NCI-H1417 (cell line): ENCODE data around the gene STIMATE.
A peak's percentile ranks its signal among the peaks of the same experiment; 100 is the strongest.

Experiments used
- DNase-seq, 3 experiments: peaks; one replicate each; lab custom pipeline; 2025; lab: John Stamatoyannopoulos, UW

Gene STIMATE

DNA sequence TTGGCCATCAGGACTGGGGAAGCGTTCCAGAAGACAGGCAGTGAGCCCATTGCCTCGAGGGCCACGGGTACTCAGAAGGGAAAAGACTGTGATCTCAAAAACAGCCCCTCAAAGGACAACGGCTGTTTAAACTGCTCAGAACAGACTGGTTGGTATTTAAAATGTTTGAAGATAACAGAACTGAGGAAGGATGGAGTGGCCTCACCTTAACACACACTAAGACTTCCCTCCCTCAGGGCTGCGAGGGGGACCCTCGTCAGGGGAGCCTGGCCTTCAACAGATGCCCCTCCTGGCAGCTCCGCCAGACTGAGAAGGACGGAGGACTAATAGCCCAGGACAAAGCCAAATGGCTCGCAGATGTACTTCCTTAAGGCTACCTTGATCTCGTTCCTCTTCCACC is 2.6 kb downstream of the STIMATE start:
- no peak for DNase-seq

DNA sequence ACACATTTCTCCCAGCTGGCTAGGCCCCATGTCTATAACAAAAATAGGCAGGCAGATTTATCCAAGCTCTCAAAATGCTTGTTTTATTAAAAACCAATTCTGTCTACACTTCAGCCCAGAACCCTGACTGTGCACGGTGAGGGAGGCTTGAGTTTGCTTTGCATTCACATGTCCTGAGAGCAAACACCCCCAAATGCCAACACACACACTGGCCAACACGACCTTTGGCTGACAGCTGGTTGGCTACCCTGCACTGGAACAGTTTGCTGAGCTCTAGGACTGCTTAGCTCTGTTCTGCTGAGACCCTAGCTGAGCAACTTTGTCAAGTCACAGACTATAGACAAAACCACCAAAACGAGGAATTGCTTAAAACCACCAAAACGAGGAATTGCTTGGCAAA is 3.6 kb downstream of the STIMATE start:
- DNase-seq, result no peak

DNA sequence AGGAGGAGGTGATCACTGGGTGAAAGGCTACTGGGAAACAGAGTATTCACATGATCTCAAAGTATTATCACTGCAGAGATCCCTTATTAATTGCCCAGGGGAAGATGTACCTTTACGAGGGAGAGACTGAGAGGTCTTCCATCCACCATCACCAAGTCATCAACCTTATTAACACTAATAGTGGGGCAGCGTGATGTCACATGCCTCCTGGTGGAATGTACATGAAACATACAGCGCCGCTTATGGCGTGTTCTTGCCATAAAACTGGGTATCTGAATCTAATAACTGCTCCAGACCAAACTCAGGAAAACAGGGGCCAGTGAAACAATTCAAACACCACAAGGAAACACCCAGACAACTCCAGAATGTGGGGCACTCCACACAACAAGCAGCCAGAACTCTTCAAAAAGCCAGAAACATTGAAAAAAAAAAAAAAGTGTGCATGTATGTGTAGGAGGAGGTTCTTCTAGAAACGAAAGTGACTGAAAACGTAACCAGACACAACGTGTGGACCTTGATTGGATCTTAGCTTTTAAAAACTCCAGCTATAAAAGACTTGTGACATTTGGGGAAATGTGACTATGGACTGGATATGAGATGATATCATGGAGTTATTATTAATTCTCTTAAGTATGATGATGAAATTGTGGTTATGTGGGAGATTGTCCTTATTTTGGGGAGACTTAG is 4.6 kb downstream of the STIMATE start:
- no peak for DNase-seq

DNA sequence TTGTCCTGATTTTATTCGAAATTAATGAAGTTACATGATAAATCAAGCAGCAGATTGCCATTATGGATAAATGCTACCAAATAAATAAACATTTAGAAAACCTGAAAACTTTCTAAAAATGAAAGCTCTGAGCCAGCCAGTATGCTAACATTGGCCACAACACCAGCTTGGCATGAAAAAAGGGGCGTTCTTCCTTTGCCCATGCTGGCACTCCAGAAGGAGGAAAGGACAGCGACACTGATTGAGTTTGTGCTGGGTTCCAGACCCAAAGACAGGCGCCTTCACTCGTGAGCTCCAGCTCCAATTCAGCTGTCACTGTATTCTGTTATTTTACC is 5.1 kb downstream of the STIMATE start:
- DNase-seq, result no peak

DNA sequence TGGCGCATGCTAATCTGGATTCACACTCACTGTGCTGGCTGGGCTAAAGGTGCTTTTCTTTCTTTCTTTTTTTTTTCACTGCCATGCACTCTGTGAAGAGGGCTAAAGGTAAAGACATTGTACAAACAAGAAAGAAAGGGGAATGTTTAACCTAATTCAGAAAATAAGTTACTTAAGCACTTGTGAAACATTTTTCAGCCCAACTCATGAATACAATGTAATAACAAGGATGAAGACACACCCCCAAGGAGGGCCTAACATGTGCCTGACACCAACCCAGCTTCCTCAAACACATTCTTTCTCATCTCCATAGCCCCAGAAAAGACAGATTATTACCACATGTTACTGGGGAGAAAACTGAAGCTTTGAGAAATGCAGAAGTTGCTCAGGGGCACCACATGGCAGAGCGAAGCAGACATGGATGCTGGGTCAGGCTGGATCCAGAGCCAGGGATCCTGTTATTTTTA is 5.7 kb downstream of the STIMATE start:
- DNase-seq, result no peak

DNA sequence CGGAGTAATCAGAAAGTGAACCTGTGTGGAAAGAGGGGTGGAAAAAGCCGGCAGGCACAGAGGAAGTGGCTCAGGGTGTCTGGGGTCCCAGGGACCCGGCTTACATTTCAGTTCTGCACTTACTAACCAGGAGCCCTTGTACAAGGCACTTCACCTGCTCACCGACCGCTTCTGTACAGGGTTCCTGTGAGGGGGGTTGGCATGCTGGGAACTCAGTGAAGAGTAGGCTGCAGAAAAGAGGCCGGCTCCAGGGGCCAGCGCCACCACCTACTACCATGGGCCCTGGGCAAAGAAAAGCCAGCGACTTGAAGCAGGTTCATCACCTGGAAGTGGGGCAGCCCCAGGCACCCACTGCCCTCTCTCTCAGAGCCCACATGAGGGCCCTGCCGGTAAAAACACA is 6.2 kb downstream of the STIMATE start:
- DNase-seq, result no peak

DNA sequence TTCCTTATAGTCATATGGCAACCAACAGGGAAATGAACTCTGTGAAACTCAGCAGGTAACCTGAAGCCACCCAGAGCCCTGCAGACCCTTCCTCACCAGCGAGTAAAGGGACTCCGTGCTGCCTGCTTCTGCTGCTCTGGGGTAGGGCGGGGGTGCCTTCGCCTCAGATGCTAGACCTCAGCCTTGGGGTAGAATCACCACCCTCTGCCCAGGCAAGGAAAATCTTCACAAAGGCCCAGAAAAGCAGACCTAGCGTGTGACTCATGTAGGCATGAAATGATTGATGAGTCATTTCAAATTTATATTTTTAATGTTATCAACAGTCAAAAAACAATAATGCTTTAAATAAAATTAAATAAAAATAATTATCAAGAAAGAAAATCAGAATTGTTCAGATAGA is 6.6 kb downstream of the STIMATE start:
- DNase-seq, result no peak

DNA sequence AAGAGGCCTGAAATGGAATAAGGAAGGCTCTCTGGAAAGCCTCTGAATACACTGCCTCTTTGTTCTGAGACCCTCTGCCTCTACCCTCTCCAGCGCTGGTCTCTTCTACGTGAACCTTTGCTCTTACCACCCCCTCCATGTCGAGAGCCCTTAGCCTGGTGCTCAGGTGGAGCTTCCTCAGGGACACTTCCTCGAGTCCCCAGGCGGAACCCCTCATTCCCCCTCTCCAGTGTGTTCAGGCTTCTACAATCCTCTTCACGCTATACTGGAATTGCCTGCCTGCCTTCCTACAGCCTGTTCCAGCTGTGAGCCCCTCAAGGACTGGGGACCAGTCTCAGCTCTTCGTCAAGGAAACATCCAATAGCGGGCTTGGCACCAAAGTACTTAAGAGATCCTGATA is 7.4 kb downstream of the STIMATE start:
- no peak for DNase-seq

DNA sequence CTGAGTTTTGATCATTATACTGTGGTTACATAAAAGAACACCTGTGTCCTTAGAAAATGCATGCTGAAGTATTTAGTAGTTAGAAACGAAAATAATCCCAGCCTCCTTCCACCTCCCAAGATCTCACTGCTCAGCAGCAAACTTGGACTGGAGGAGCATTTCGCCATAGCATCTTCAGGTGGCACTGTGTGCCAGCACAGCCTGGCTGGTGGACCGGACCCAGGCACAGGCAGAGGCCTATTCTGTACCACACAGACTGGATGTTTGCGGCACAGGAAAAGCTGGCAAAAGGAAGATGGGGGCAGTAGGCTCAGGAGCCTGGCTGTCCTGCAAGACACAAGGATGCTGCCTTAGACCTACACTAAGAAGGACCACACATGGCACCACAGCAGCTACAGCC is 10.2 kb downstream of the STIMATE start:
- DNase-seq, result no peak

DNA sequence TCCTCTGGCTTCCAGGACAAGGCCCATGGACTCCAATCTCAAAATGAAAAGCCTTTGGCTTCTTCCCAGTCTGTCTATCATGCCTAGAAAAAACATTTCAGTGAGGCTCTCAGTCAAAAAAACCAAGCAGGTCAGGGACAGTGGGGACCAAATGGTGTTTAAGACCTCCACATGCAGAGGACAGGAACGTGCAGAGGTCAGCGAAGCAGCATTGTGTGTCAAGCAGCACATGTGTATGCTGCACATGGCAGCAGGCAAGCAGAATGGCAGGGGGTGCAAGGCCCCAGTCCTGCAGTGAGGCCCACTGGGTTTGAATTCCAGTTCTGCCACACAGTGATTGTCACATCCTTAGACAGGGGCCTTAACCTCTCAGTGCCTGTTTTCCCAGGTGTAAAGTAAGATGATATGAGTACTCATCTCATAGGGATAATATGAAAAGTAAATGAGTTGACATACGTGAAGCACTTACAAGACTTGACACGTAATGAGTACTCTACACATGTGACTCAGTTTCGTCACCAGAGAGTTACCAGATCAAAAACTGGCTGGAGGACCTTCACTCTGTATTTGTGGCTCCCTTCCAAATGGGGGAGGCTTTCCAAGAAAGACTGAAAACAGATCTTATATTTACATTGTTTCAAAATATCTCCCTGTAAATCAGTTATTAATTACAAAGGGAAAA is 11.2 kb downstream of the STIMATE start:
- DNase-seq, result no peak

DNA sequence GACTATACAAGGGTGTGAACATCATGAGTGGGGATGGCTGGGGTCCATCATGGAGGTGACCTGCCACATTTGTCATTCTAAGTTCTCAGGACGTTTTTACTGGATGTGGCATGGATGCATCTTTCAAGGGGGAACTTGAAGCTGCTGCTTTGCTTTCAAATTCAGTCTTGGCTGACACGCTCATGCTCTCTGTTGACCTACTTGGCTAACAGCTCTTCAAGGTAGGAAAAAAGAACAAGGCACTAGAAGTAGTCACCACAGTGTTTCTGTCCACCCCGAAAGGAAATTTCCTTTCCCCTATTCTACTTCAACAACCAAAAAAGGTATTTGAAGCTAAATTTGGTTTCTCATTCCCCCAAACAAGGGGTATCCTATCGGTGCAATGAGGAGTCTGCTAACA is 15.0 kb downstream of the STIMATE start:
- no peak for DNase-seq

DNA sequence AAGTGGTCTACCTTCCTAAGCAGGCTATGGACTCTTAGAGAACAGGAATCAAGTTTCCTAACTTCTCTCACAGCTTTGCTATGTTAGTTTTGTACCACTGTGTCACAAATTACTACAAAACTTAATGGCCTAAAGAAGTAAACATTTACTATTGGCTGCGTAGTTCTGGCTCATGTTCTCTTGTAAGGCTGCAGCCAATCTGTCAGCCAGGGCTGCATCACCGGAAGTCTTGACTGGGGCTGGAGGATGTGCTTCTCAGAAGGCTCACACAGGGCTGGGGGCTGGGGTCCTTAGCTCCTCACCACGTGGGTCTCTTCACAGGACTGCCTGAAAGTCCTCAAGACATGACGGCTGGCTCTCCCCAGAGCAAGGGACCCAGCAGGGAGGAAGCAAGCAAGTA is 15.5 kb downstream of the STIMATE start:
- no peak for DNase-seq

DNA sequence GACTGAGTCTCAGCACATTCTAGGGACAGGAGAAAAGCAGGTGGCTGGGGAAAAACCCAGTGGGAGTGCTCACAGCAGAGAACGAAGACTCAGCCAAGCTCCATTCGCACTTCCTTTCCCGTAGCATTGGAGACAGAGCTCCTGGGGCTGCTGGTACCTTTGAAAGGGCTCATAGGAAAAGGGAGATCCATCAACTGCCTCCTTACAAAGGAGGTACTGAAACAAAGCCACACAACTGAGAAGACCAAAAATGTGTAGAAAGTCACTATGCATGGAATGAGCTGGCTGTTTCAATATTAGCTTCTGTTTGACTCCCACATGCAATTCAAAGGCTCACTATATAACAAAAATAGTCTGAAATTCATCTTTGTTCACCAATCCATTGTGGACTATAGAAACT is 16.9 kb downstream of the STIMATE start:
- DNase-seq, result peak in 1 of 3 experiments; percentile 5

DNA sequence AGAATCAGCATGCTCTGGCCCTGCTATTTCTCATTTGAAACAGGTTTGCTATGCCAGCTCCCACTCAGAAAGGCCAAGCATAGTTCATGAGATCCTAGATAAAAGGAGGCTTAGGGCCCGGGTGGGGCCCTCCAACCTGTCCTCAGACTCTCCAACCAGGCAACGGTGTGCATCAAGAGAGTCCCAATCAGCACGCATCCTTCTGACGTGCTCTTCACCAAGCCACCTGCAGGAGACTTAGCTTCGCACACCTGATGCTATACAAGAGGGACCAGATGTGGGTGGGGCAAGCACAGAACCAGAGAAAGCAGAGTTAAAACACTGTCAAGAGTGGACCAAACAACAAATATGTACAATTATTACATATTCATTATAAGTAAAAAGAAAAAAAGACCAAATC is 17.3 kb downstream of the STIMATE start:
- DNase-seq, result peak in 1 of 3 experiments; percentile 5

DNA sequence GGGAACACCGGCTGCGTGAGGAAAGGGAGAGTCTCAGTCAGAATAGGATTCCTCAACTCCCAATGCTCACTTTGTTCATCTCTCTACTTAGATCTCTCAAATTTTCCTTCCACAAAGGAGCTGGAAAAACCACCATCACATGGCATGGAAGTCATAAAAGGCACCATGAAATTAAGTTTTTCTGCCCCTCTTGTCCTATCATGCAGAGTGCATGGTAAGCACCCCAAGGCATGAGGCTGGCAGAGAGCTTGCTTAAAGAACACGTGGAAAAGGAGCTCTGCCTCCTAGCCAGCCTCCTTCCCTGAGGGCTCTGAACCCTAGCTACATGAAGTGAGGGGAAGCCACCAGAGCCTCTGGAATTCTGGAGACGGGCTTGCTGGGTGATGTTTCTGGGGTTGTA is 17.8 kb downstream of the STIMATE start:
- no peak for DNase-seq

DNA sequence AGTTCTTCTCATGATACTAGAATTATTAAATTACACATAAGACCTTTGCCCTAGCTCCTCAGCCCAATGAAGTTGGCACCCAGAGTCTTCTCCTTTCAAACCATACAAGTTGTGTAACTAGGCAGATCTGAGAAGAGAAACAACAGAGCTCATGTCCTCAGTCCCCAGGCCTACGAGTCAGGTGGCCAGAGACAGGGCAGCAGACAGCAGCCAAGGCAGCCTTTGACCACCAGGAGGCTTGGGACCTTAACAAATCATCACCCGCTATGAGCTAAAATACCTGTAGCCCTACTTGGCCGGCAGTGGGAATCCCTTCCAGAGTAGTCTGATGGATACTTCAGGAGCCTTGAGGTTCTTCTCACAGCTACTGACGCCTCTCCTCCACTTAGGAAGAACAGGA is 18.3 kb downstream of the STIMATE start:
- DNase-seq, result no peak

DNA sequence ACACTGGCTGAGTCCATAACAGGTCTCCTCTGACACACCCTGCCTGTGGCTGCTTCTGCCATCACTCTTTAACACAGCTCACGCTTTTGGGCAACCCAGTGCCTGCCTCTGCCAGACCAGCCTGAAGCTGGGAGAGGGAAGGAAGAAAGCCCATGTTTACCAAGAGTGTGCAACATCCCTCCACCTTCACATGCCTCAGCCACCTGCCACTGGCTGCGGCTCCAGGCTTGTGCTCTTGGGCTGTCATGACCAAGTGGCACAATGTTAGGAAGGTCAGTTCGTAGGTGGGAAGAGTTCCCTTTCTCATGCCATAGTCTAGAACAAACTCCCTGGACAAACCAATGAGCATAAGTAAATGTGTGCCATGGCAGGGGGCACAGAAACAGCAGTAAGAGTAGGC is 20.3 kb downstream of the STIMATE start:
- DNase-seq, result no peak

DNA sequence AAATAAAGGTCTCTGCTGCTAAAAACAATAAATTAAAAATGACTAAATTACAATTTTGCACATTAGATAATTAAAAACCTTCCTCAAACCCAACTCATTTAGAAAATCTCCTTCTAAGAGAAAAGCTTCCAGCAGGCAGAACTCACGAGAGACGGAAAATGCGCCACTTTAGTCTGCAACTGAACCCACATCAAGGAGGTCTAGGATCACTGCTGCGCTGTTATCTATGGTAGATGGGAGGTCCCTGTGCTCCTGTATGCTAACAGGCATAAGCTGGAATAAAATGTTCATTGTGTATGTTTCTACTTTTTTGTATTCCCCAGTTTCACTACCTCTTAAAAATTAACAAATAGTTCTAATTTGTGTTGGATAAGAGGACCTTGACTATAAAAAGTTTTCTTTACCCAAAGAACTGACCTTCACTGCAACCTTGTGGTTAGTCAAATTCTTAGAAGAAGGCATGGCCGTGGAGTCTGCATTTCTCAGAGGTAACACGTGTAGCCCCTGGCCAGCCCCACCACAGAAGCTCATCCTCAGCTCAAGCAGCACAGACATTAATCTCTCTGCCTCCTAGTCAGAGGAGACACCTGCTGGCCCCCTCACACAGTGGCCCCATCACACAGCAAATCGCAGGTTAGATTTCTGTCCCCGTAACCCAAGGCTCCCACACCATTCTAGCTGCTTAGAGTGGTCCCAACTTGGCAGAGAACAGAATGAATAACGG is 22.3 kb downstream of the STIMATE start:
- DNase-seq, result no peak

DNA sequence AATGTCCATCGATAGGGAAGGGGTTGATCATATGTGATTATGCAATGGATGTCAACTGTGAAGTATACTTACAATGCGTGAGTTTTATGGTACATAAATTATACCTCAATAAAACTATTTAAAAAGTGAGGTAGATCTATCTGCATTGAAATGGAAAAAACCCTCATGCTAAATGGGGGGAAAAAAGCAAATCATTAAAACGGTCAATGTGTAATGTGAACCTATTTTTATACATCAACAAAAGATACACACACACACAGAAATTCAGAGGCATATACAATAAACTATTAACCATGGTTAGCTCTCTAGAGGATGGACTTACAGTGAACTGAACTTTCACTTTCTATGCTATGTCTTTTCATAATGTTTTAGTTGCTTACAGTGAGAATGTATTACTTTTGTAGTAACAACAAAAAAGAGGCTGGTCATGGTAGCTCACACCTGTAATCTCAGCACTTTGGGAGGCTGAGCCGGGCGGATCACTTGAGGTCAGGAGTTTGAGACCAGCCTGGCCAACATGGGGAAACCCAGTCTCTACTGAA is 23.1 kb downstream of the STIMATE start:
- no peak for DNase-seq

DNA sequence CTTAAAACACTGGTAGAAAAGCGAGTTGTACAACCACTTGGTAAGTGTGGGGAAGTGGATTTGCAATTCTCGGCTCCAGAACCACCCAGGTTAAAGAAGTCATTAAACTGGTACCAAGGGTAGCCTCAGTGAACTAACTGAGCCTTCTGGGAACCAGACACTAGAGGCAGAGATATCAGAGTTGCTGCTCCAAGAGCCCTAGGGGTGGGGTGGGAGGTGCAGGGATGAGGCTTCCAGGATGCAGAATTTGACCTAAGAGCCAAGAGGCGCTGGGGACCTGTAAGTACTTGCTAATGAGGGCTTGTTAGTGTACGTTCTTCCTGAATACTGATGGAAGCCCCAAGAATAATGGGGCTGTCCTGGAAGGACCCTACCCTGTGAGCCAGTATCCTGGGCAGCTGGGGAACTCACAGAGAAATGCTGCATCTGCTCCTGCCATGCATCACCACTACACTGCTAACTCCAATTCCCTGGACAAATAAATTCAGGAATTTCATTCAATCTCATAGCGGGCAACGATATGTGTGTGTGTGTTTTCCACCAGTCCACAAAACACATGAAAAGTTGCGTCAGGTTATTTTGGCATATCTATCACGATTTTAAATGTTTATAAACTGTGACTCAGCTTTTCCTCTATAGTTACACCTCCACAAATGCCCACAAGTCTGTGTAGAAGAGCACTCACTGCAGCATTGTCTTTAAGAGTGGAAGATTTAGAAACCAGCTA is 23.8 kb downstream of the STIMATE start:
- DNase-seq, result no peak

DNA sequence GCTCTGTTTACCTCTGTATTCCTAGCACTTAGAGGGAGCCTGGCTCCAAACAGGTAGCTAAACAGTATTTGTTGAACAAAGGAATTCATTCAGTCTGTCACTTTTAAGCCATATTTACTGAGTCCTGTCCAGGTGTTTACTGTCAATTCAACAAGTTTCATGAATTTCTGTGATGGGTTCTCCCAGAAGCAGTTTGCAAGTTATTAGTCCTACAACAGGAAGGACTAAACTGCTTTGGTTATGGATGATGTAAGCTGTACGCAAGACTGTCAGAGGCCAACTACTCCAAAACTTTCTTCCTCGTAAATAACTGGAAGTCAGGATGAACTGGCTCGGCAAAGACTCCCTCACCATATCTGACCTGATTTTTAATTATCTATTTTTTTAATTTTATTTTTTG is 25.1 kb downstream of the STIMATE start:
- DNase-seq, result no peak

DNA sequence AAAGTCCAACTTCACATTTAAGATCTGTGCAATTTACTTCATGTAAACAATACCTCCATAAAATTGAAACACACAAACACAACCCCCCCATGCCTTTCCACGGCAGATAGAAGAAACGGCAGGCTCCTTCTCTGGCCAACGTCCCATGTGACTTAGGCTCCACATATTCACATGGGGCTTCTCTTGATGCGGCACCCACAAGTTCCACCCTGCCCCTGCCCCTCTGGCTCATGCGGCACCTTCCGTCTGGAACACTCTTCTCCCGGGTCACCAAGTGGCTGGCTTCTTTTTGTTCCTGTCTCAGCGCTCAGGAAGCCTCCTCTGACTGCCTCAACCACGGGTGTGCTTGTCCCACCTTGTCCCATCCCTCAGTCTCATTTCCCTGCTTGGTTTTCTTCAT is 25.6 kb downstream of the STIMATE start:
- DNase-seq, result no peak
